Measurements from ENCODE around the gene ZNF814.

GRCh38 chr19:57905258-57905657 lies 16.4 kb upstream of the ZNF814 start:
- TF ChIP-seq EZH2 (IDR thresholded peaks at IDR 0.05; ENCODE audit: insufficient read depth, low read length) = no peak
- no peak for TF ChIP-seq CTCF (IDR thresholded peaks at IDR 0.05; ENCODE audit: insufficient read depth, low read depth, low read length)
